Smooth muscle cell of the brain vasculature (primary cell): ENCODE results near the gene DCAF6.

Source experiments
- DNase-seq: peaks from one replicate; pipeline ENCODE4 v3.0.0-alpha.2; 2012; ENCODE audit warnings: low read depth, low spot score

DCAF6 gene

DNA sequence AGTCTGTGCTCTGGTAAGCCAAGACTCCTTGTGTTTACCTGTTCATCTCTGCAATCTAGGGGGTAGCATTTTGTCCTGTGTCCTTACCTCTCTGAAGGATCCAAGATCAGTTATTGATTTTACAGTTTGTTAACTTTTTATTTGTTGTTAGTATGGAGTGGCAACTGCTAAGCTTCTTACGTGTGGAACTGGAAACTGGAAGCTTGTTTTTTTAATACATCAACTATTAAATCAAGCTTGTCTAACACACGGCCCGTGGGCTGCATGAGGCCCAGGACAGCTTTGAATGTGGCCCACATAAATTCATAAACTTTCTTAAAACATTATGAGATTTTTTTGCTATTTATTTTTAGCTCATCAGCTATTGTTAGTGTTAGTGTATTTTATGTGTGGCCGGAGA lies 29.6 kb downstream of the DCAF6 start:
- no peak for DNase-seq

DNA sequence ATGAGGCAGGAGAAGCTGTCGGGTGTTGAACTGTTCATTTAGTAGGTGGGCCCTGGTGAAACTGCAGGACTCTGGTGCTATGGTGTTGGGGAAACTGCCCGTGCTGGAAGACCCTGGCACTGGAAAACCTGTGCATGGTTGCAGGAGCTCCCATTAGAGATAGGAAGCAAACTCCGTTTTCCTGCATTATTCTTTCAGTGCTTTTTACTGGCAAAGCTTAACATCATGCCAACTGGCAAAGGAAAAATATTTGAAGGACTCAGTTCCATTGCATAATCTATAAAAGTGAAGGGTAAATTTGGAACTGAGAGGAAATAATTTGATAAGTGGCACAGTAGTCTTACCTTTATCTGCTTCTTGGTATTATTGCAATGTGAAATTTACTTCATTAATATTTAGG lies 32.1 kb downstream of the DCAF6 start:
- no peak for DNase-seq

DNA sequence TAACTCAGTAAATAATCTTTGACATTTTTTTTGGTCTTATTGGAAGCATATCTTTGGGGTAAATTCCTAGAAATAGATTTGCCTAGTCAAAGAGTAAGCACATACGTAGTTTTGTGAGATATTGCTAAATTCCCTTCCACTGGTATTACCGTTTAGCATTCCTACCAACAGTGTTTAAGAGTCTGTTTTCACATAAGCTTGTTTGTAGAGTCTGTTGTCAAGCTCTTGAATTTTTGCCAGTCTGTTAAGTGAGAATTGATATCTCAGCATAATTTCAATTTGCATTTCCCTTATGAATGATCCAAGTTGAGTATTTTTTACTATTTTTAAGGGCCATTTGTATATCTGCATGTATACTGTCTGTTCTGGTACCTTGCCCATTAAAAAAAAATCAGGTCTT lies 37.3 kb downstream of the DCAF6 start:
- no peak for DNase-seq

DNA sequence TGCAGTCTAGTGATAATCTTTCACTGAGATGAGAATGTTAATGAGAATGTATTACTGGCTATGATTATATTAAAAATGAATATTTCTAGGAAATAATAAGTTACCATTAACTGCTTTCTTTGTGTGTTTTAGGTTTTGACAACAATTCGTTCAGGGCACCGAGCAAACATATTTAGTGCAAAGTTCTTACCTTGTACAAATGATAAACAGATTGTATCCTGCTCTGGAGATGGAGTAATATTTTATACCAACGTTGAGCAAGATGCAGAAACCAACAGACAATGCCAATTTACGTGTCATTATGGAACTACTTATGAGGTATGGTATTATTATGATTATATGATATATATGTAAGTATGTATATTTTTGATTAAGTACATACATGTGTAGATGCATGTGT lies 38.2 kb downstream of the DCAF6 start:
- no peak for DNase-seq

DNA sequence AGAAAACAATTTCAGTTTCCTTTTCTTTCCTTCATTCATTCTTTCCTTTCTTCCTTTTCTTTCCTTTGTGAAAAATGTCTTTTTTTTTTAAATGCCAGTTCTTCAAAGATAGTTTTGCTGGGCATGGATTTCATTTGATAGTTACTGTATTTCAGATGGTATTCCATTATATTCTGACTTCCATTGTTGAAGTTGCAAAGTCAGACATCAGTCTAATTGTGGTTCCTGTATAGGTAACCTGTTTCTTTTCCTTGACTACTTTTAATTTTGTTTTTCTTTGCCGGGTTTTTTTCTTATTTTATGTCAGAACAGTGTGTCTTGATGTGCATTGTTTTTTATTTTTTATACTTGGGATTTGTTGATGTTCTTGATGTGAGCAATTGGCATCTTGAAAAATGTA lies 40.8 kb downstream of the DCAF6 start:
- DNase-seq, result no peak

DNA sequence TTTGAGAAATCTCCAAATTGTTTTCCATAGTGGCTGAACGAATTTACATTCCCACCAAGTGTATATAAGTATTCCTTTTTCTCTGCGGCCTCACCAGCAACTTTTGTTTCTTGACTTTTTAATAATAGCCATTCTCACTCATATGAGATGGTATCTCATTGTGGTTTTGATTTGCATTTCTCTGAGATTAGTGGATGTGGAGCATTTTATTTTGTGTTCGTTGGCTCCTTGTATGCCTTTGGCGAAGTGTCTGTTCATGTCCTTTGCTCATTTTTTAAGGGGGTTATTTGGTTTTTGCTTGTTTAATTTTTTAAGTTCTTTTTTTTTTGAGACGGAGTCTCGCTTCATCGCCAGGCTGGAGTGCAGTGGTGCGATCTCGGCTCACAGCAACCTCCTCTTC lies 45.5 kb downstream of the DCAF6 start:
- no peak for DNase-seq

DNA sequence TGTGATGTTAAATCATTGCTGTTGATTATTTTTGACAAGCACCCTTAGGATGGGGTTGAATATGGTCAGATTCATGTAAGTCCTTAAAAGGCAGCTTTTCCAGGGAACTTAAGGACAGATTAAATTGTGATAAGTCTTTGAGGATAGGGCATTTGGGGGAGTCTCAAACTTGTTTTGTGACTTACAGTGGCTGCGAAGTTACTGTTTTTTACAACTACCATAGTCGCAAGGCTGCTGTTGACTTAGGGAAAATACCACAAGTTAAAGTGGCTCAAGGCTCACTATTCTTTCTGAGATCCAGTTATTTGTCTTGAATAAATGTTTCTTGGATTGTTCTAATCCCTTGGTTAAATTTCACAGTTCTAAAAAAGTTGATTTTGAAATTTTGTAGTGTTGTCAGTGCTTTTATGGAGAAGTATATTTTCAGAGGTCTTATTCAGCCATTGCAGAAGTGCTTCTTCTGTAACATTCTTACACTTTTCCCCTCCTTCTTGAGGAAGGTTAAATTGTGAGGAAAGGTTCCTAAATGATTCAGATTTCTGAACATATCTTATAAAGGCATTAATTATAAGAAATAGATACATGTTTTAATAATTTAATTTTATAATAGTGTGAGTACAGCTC lies 47.4 kb downstream of the DCAF6 start:
- DNase-seq, result no peak

DNA sequence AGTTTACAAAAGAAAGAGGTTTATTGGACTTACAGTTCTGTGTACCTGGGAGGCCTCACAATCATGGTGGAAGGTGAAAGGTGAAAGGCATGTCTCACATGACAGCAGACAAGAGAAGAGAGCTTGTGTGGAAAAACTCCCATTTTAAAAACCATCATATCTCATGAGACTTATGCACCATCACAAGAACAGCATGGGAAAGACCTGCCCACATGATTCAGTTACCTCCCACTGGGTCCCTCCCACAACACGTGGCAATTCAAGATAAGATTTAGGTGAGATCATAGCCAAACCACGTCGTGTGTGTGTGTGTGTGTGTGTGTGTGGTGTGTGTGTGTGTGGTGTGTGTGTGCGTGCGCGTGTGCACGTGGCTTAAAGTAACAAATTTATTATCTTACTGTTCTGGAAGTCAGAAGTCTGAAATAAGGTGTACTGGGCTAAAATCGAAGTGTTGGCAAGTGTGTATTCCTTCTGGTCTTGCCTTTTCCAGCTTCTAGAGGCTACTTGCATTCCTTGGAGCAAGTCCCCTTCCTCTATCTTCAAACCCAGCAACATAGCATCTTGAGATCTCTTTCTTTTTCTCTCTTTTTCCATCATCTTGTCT lies 48.5 kb downstream of the DCAF6 start:
- DNase-seq, result no peak

DNA sequence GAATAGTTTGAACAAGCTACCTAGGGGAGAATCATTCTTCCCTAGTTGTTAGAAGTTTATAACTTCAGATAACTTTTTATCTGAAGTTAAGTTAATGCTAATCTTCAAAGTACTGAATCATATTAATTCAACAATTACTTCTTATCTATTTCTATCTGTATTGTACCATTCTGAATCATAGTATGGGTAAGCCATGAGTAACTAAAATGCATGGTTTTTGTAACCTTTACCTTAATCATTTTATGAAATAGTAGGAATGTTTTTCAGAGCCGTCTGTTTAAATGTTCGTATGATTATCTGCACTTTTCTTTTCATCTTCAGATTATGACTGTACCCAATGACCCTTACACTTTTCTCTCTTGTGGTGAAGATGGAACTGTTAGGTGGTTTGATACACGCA lies 50.7 kb downstream of the DCAF6 start:
- no peak for DNase-seq

DNA sequence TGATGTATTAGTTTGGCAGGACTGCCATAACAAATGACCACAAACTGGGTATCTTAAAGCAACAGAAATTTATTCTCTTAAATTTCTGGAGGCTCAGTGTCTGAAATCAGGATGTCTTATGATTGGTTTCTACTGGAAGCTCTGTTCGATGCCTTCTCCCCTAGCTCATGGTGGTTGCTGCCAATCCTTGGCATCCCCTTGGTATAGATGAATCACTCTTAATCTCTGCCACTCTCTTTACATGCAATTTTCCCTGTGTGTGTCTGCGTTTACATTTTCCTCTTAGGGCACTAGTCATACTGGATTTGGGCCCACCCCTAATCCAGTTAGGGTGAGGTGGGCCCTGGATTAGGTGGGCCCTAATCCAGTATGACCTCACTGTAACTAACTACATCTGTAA lies 55.1 kb downstream of the DCAF6 start:
- no peak for DNase-seq

DNA sequence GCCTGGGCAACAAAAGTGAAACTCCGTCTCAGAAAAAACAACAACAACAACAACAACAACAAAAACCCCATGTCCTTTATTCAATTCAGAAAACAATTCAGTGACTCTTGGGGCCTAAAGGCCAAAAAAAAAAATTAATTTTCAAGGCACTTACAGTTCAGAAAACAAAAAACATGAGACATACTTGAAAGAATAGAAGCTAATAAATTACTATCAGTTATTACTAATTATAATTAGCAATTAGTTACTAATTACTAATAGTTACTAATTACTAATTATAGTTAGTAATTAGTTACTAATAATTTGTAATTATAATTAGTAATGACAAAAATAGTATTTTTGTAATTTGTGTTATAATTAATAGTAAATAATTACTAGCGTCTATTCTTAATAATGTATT lies 57.2 kb downstream of the DCAF6 start:
- no peak for DNase-seq

DNA sequence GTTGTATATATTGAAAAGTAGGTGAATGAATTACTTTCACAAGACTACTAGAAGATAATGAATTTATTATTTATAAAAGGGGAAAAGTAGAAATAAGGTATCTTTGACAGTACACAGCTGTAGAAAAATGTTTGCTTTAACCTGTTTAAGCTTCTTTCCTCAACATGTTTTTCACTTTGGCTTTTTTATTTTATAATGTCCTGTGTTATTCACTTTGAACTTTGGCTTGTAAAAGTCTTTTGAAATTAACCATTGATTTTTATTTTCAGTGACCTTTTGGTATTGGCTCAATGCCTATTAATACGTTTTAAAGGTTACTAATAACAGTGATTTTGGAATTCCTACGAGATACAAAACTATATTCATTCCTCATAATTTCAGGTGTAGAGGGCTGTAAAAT lies 58.1 kb downstream of the DCAF6 start:
- DNase-seq, result no peak

DNA sequence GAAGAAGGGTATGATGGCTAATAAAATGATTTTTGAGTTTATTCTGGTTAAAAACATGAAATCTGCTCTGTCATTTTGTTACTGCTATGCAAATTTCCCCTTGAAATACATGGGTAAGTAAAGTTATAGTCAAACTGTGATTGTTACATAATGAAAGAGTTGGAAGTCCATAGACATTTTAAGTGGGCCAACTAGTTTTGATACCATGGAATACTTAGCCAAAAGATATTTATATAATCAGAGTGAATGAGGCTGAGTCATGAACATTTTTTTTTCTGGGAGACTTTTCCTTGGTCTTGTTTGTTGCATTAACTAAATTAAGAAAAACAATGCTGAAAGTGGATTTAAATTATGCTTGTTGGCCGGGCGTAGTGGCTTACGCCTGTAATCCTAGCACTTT lies 58.6 kb downstream of the DCAF6 start:
- DNase-seq, result no peak

DNA sequence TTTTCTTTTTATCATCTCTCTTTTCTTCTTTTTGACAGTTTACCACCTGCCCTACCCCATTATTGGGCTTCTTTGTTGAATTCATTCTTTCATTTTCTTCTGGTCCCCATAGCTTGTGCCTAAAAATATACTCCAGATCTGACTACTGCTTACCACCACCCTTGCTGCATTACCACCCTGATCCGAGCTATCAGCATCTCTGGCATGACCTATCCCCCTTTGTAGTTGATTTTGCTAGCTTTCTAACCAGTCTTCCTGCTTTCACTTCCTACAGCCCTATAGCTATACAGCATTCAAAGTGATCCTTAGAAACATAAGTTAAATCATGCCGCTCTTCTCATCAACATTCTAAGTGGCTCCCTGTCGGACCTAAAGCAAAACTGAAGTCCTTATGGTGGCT lies 59.8 kb downstream of the DCAF6 start:
- no peak for DNase-seq

DNA sequence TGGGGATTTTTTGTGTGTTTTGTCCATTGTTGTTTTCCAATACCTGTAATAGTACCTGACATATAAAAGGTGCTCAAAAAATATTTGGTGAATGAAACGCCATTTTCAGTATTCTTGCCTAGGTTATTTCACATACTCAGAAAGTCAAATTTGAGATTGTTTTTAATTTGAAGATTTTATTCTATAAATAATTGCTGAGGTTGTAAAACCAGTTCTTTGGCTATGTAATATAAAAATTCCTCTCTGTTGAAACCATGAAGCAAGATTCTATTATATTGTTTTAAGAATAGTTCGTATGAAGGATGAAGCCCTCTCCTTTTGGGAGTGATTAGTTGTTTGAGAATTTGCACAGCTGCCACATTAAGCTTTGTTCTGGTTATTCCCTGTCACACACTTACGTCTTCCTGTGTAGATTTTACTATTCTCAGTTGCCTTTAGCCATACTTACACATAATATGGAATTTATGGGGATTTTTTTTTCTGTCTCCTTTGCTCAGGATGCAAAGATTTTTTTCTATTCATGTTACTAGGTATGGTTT lies 60.6 kb downstream of the DCAF6 start:
- DNase-seq, result no peak

DNA sequence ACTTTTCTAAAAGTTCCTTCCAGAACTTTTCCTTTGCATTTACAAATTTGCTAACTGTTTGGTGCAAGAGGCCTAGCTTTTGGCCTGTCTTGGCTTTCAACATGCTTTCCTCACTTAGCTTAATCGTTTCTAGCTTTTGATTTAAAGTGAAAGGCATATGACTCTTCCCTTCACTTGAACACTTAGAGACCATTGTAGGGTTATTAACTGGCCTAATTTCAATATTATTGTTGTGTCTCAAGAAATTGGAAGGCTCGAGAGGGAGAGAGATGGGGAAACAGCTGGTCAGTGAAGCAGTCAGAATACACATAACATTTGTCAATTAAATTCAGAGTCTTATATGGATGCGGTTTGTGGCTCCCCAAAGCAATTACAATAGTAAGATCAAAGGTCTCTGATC lies 63.4 kb downstream of the DCAF6 start:
- DNase-seq, result no peak

DNA sequence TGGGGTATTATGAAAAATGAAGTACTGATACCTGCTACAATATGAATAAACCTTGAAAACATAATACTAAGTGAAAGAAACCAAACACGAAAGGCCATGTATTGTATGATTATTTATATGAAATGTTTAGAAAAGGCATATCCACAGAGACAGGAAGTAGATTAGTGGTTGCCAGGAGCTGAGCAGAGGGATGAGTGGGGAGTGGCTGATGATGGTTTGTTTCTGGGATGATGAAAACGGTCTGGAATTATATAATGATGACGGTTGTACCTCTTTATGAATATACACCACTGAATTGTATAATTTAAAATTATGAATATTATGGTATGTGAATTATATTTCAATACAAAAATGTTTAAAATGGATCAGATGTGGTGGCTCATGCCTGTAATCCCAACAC lies 64.2 kb downstream of the DCAF6 start:
- no peak for DNase-seq

DNA sequence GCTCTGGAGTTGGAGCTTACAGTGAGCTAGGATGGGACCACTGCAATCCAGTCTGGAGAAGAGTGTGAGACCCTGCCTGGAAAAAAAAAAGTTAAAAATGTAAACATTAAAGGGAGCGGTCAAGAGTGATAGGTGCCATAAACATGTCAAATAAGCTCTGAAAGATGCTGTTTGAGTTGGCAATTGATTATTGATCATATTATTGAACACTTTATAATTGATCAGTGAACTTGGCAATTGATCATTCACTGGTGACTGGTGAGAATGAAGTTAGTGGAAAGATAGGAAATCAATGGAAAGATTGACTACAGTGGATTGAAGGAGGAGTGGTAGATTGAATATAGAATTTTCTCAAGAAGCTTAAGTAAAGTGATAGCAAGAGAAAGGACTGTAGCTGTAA lies 64.7 kb downstream of the DCAF6 start:
- DNase-seq, result no peak

DNA sequence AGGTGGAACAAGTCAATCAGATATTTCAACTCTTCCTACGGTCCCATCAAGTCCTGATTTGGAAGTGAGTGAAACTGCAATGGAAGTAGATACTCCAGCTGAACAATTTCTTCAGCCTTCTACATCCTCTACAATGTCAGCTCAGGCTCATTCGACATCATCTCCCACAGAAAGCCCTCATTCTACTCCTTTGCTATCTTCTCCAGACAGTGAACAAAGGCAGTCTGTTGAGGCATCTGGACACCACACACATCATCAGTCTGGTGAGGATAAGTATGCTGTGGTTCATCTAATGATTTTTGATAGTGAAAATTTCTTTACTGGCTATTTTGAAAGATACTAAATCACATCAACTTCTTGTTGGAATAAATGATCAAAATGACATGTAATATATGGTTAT lies 68.0 kb downstream of the DCAF6 start:
- no peak for DNase-seq

DNA sequence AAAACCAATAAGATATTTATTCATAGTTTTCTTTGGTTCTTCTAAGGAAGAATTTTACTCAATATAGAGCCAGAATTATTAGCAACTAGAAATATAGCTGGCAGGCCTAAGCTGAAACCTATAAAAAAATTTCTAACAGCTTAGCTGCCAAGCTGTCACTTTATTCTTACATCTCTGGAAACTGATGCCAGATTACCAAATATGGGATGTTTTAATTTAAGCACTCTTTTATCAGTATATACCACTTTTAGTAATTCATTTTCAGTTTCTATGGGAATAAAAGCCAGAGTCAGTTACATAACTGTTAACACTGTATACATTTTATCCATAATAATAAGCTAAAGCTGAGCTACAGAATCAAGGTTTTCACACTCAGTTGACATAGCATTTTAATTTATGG lies 69.0 kb downstream of the DCAF6 start:
- no peak for DNase-seq

DNA sequence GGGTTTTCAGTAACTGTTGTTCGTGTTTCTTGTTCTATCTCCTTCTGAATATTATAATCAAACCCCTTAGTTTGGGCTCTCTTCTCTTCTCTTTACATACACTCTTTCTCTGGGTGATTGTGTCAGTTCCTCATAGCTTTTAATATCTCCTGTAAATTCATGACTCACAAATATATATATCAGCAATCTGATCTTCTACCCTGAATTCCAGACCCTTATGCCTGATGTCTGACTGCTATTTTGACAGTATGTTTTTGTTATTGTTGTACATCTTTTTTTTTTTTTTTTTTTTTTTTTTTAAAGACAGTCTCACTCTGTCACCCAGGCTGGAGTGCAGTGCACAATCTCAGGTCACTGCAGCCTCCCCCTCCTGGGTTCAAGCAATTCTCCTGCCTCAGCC lies 71.2 kb downstream of the DCAF6 start:
- no peak for DNase-seq

DNA sequence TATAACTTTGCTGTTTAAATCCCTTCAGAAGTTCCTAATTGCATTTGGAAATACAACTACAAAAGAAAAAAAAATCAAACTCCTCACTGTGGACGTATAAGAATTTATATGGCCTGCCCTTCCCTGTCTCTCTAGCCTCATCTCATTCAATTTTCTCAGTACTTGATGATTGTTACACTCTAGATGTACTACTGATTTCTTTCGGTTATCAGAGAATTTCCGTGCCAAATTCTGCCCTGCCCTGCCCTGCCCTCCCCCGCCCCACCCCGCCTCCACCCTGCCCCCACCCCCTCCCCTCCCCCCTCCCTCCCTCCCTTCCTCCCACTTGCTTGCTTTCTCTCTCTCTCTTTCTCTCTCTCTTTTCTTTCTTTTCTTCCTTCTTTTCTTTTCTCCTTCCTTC lies 72.1 kb downstream of the DCAF6 start:
- DNase-seq, result no peak

DNA sequence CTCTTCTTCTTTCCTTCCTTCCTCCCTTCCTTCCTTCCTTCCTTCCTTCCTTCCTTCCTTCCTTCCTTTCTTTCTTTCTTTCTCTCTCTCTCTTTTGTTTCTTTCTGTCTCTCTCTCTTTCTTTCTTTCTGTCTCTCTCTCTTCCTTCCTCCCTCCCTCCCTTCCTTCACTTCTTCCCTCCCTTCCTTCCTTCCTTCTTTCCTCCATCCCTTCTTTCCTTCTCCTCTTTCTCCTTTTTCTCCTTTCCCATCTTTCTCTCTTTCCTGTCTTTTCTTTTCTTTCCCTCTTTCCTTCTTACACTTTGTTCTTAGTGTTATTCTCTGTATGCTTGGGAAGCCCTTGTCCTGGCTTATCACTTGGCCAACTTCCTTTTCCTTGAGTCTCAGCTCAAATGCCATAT lies 72.8 kb downstream of the DCAF6 start:
- no peak for DNase-seq

DNA sequence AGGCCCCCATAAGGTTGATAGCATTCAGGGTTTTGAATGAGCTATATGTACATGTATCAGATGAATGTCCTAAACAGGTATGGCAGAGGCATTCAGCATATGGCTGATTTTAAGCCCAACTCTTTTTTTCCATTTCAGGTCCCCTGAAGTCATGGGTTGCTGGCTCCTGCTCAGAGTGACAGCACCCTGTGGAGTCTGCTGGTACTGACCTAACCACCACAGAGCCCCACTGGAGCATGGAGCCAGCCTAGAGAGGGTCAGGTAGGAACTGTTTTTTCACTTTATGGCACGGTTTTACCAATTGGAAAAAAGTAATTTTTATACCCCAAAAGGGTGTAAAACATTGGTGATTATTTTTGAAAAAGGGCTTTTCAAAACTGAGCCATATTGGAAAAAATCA lies 82.9 kb downstream of the DCAF6 start:
- no peak for DNase-seq
